ENCODE results near the gene POU3F3.

Gene POU3F3

DNA sequence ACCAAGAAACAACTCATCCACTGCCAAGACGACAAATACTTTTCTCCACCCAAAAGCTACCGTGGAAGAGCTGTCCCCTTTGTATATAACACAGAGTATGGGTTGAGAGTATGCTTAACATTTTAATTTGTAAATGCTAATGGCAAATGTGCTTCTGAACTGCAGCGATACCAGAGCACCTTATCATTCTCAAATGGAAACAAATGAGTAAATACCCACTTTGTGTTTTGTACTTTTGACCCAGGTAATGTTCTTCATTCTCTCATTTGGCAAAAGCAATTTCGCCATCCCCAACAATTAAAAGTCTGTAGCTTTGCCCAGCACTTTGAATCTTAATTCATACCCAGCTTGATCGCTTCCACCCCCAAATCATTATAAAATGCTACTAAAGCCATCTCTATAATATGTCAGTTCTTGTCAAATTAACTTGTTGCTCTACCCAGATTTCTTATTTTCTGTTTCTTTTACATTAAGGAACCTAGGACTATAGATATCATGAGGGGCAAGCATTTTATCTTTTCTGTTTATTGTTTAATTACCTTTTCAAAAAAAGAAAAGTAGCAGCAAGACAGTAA is 6.2 kb upstream of the POU3F3 start:
- no peak for TF ChIP-seq CTCF (IDR thresholded peaks at IDR 0.05)
- no peak for TF ChIP-seq ZFX (IDR thresholded peaks at IDR 0.05; ENCODE audit: borderline replicate concordance)
- no peak overlapping the region for H3K27ac ChIP-seq

DNA sequence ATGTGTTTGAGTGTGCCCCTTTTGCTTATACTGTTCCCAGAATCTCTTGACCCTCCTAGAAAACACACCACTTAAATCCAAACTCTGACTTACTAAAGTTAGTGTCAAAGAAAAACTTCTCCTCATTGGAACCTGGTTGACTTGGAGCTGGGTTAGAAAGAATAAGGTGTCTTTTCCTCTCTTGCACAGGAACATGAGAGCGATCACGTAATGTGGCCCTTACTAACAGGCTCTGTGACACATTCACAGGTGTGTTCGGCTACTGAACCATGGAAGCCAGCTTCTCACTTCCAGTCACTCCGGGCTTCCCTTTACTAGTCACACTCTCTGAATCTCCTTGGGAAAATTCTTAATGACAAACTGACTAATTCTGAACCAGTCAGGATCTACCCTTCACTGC is 5.4 kb upstream of the POU3F3 start:
- no peak for TF ChIP-seq ZFX (IDR thresholded peaks at IDR 0.05; ENCODE audit: borderline replicate concordance)
- no peak for TF ChIP-seq CTCF (IDR thresholded peaks at IDR 0.05)
- H3K27ac ChIP-seq: no peak overlapping the region

GRCh38 chr2:104849101-104849500 is 4.8 kb upstream of the POU3F3 start:
- H3K27ac ChIP-seq: no peak overlapping the region
- TF ChIP-seq CTCF (IDR thresholded peaks at IDR 0.05) (no peak), ZFX (IDR thresholded peaks at IDR 0.05; ENCODE audit: borderline replicate concordance) (no peak)

DNA sequence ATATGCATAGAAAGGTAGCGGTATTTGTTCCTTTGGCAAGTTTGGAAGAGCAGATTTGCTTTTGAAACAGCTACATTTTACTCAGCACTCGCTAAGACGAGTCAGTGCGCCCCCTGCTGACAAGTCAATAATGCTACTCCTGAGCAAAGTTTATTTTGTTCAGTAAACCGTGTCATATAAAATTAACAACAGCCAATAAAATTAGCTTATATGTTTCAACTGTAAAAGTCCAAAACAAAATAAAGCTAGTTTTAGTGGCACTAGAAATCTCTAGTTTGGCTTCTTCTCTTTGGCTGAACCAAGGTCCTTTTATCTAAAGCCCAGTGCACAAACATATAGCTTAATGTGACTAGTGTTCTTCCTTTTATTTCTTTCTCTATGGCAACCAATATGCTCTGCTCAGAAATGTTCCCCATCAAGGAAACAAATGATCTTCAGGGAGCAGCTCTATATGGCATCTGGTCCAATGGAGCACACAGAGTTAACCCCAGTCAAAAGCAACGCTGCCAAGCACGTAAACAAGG is 4.2 kb upstream of the POU3F3 start:
- no peak for TF ChIP-seq ZFX (IDR thresholded peaks at IDR 0.05; ENCODE audit: borderline replicate concordance)
- peak; percentile 90 for TF ChIP-seq CTCF (IDR thresholded peaks at IDR 0.05)
- H3K27ac ChIP-seq: no peak overlapping the region

- no peak overlapping the region for H3K27ac ChIP-seq
- no peak for TF ChIP-seq CTCF (IDR thresholded peaks at IDR 0.05)
- TF ChIP-seq ZFX (IDR thresholded peaks at IDR 0.05; ENCODE audit: borderline replicate concordance): no peak
Measured at GRCh38 chr2:104850361-104851290, 3.3 kb upstream of the POU3F3 start.

GRCh38 chr2:104851291-104852089 is 2.4 kb upstream of the POU3F3 start:
- TF ChIP-seq ZFX (IDR thresholded peaks at IDR 0.05; ENCODE audit: borderline replicate concordance) (no peak), CTCF (IDR thresholded peaks at IDR 0.05) (no peak)
- H3K27ac ChIP-seq: no peak overlapping the region
